GM23338 (cell line): Measurements from ENCODE around the gene CSH2.
A peak's percentile ranks its signal among the peaks of the same experiment; 100 is the strongest.

Experiments used
- CREB1 ChIP-seq: fragments of 250-450 bp; sonication (Bioruptor Pico); IDR thresholded peaks from 2 replicates; pipeline ENCODE4 v1.5.0; 2020; ENCODE audit warnings: low read depth, mild to moderate bottlenecking, moderate library complexity
- CTCF ChIP-seq, 2 experiments: fragments of 200-600 bp in 1 of 2; sonication (generic) in 1 of 2; conservative IDR thresholded peaks; 2 replicates each; pipeline versions ENCODE4 v1.5.1 to v1.6.1; 2016 to 2017; ENCODE audit warnings: antibody characterized with exemption in 2 of 2, low read depth in 2 of 2, mild to moderate bottlenecking in 2 of 2, moderate library complexity in 1 of 2
- EZH2 ChIP-seq: fragments of 200-600 bp; sonication (generic); IDR thresholded peaks from one replicate; pipeline ENCODE4 v1.8.0; 2017; ENCODE audit warnings: antibody characterized with exemption, mild to moderate bottlenecking, low read depth; ENCODE audit not compliant: unreplicated experiment
- EZH2phosphoT487 ChIP-seq: fragments of 200-600 bp; sonication (generic); IDR thresholded peaks from one replicate; pipeline ENCODE4 v1.8.1; 2018; ENCODE audit warnings: antibody characterized with exemption; ENCODE audit not compliant: unreplicated experiment
- JUNB ChIP-seq: IDR thresholded peaks from one replicate; pipeline ENCODE4 v1.6.1; 2016; ENCODE audit warnings: antibody characterized with exemption; ENCODE audit not compliant: unreplicated experiment
- NANOG ChIP-seq: IDR thresholded peaks from 2 replicates; pipeline ENCODE4 v1.6.1; 2016; ENCODE audit warnings: antibody characterized with exemption, borderline replicate concordance
- POLR2AphosphoS5 ChIP-seq: IDR thresholded peaks from 2 replicates; pipeline ENCODE4 v1.6.1; 2016; ENCODE audit warnings: antibody characterized with exemption, low read depth
- STAT1 ChIP-seq: IDR thresholded peaks from one replicate; pipeline ENCODE4 v1.6.1; 2016; ENCODE audit warnings: antibody characterized with exemption; ENCODE audit not compliant: unreplicated experiment
- ZNF114 ChIP-seq: fragments of 250-450 bp; sonication (Bioruptor Pico); IDR thresholded peaks from 2 replicates; pipeline ENCODE4 v1.5.0; 2020; ENCODE audit warnings: mild to moderate bottlenecking, moderate library complexity
- TF ChIP-seq, protein P1 (sequence below): IDR thresholded peaks from one replicate; pipeline ENCODE4 v1.6.1; 2018; ENCODE audit warnings: antibody characterized with exemption; ENCODE audit not compliant: unreplicated experiment
- TF ChIP-seq, protein P2 (sequence below): IDR thresholded peaks from 2 replicates; pipeline ENCODE4 v1.6.1; 2016; ENCODE audit warnings: antibody characterized with exemption

DNA sequence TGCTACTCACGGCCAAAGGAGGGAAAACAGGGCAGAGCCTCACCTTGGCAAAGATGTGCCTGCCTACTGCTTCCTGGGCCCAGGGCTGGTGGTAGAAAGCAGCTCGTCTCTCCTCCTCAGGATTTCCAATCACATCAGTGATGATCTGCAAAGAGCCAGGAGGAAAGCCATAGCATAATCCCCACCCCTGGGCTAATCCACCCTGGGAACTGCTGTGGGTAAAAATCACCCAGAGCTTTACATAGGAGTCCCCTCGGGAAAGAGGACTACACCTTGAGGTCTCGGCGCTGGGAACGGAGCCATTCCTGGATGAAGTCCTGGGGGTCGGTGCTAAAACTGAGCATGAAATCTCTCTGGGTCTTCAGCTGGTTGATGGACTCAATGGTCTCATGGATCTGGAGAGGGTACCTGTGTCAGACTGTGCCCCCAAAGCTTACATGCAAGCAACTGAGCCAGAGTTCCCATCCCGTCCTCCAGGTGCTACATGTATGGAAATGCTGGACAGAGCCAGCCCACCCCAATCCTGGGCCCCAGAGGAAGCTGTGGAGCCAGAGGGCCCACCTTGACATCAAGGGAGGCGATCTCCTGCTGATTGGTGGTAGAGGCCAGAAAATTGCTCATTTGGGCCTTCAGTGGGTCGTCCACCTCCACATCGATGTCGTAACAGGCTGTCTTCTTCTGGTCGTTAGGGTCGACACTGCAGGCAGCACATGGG lies 40.3 kb downstream of the CSH2 start:
- TF ChIP-seq CTCF (conservative IDR thresholded peaks at IDR 0.05; ENCODE audit: low read depth in 2 of 2) (no peak), EZH2 (no peak), POLR2AphosphoS5 (peak; percentile 22; the same call in 1 of the 2 replicates), EZH2phosphoT487 (no peak), JUNB (no peak), CREB1 (no peak), NANOG (no peak), ZNF114 (CRISPR knock-in tag) (no peak), STAT1 (no peak)
- TF ChIP-seq, protein P1, sequence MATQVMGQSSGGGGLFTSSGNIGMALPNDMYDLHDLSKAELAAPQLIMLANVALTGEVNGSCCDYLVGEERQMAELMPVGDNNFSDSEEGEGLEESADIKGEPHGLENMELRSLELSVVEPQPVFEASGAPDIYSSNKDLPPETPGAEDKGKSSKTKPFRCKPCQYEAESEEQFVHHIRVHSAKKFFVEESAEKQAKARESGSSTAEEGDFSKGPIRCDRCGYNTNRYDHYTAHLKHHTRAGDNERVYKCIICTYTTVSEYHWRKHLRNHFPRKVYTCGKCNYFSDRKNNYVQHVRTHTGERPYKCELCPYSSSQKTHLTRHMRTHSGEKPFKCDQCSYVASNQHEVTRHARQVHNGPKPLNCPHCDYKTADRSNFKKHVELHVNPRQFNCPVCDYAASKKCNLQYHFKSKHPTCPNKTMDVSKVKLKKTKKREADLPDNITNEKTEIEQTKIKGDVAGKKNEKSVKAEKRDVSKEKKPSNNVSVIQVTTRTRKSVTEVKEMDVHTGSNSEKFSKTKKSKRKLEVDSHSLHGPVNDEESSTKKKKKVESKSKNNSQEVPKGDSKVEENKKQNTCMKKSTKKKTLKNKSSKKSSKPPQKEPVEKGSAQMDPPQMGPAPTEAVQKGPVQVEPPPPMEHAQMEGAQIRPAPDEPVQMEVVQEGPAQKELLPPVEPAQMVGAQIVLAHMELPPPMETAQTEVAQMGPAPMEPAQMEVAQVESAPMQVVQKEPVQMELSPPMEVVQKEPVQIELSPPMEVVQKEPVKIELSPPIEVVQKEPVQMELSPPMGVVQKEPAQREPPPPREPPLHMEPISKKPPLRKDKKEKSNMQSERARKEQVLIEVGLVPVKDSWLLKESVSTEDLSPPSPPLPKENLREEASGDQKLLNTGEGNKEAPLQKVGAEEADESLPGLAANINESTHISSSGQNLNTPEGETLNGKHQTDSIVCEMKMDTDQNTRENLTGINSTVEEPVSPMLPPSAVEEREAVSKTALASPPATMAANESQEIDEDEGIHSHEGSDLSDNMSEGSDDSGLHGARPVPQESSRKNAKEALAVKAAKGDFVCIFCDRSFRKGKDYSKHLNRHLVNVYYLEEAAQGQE: no peak
- TF ChIP-seq, protein P2, sequence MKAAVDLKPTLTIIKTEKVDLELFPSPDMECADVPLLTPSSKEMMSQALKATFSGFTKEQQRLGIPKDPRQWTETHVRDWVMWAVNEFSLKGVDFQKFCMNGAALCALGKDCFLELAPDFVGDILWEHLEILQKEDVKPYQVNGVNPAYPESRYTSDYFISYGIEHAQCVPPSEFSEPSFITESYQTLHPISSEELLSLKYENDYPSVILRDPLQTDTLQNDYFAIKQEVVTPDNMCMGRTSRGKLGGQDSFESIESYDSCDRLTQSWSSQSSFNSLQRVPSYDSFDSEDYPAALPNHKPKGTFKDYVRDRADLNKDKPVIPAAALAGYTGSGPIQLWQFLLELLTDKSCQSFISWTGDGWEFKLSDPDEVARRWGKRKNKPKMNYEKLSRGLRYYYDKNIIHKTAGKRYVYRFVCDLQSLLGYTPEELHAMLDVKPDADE: no peak
